ENCODE measurements around the gene PECR.

PECR gene

DNA sequence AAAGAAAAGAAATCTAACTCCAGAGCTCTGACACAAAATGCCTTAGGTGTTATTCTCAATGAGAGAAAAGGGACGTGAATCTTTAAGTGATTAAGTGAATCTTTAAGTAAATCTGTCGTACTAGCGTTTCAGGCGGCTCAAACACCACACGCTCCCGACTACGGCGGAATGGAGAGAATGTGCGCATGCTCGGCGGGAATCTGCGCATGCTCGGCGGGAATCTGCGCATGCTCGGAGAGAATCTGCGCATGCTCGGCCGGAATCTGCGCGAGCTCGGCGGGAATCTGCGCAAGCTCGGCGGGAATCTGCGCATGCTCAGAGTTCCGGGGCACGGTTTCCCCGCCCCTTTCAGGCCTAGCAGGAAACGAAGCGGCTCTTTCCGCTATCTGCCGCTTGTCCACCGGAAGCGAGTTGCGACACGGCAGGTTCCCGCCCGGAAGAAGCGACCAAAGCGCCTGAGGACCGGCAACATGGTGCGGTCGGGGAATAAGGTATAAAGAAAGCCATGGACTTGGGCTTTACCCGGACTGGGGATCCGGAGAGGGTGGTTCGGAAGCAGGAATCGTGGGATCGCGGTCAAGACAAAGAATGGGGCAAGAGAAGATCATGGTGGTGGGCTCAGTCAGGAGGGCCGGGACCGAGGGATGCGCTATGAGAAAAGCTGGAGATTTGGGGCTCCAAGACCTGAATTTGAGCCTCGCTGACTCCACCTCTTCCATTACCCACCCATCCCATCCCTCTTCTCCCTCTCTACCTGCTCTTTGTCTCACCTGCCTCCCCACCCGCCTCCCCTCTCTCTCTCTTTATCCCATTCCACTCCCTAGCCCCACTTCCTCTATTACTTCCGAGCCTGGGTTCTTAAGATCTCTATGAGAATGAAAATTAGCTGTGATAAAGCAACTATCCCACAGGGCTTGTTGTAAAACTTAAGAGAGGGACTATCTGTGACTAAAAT, 27.6 kb upstream of the PECR start, which contains the start of gene XRCC5:
XRCC5 (plus strand) TSS at position 382 of the 955 bp plus-strand sequence; CDS start at position 471, 89 bp downstream.
- H3K4me3 Mint-ChIP-seq, result peak within 1 kb of the TSS; percentile 100
- peak; percentile 98 for DNase-seq
- no peaks in the 10 kb centered on the region for H3K9me3 Mint-ChIP-seq
- H3K27ac Mint-ChIP-seq, result peak within 1 kb of the TSS; percentile 100
- TF ChIP-seq CTCF (IDR thresholded peaks at IDR 0.05), result no peak
- peaks cover 85% of the 10 kb centered on the region for H3K4me1 Mint-ChIP-seq
- peaks cover 3% of the 10 kb centered on the region for H3K27me3 Mint-ChIP-seq (ENCODE audit: low read depth, poor library complexity)
- H3K36me3 Mint-ChIP-seq (ENCODE audit: low read depth), result peaks cover 30% of the 10 kb centered on the region

DNA sequence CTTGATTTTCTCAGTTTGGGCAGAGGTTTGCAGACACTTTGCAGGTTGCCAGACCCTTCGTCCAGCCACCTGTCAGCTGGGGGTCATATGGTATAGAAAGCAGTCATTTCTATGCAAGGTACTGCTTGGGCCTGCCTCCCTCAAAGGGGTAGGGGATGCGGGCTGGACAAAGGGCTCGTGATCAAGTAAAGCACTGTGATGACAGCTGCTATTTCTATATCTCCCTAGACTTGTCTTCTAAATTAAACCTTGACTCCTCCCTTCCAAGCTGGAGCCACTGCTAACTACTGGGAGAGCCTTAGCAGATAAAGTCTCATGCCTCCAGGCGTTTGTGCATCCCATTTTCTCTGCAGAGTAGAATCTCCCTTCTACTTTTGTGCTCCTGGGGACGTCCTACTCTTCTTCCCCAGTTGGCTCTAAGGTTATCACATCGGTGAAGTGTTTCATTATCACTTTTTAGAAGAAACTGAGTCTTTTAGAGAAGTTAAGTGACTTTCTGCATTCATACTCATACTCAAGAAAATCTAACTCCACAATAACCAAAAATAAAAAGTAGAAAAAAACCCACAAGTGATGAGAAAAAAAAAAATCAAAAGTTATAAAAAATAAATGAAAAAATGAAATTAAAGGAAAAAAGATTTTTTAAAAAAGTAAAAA, 26.8 kb upstream of the PECR start:
- TF ChIP-seq CTCF (IDR thresholded peaks at IDR 0.05), result no peak
- DNase-seq, result peak; percentile 8
- Mint-ChIP-seq H3K36me3 (ENCODE audit: low read depth) (peaks cover 25% of the 10 kb centered on the region), H3K4me1 (peaks cover 77% of the 10 kb centered on the region), H3K27ac (peak overlapping the region; percentile 100), H3K9me3 (no peaks in the 10 kb centered on the region), H3K27me3 (ENCODE audit: low read depth, poor library complexity) (peaks cover 3% of the 10 kb centered on the region), H3K4me3 (peak overlapping the region; percentile 100)

DNA sequence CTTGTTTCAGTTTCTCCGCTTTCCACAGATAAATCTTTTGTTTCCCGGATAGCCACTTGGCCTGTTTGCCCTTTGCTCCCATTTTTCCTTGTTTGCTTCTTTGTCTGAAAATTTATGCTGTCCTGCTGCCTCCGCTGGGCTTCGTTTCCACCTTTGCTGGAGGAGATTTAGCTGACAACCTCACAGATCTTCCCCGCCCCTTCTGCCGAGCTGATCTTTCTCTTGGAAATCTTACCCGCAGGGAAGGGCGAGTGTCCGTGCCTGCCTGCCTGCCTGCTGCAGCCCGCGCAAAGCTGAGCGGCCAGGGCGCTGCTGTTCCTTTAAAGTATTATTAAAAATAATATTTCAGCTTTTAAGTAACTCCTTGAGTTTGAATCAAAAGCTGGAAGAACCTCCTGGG, 26.2 kb upstream of the PECR start:
- Mint-ChIP-seq H3K4me1 (peaks cover 70% of the 10 kb centered on the region), H3K27ac (peak overlapping the region; percentile 95), H3K27me3 (ENCODE audit: low read depth, poor library complexity) (peaks cover 3% of the 10 kb centered on the region), H3K36me3 (ENCODE audit: low read depth) (peaks cover 21% of the 10 kb centered on the region), H3K9me3 (no peaks in the 10 kb centered on the region), H3K4me3 (peak overlapping the region; percentile 100)
- peak; percentile 62 for DNase-seq
- no peak for TF ChIP-seq CTCF (IDR thresholded peaks at IDR 0.05)

DNA sequence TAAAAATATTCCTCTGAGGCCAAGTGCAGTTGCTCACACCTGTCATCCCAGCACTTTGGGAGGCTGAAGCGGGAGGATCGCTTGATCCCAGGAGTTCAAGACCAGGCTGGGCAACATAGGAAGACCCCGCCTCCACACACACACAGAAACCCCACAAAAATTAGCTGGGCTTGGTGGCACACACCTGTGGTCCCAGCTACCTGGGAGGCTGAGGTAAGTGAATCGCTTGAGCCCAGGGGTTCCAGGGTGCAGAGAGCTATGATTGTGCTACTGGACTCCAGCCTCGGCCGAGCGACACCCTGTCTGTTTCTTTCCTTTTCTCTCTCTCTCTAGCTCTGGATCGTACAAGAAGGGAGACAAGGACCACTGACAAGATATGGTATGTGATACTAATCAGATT, 25.7 kb upstream of the PECR start:
- Mint-ChIP-seq H3K36me3 (ENCODE audit: low read depth) (peaks cover 20% of the 10 kb centered on the region), H3K4me3 (peak overlapping the region; percentile 100), H3K27me3 (ENCODE audit: low read depth, poor library complexity) (peaks cover 3% of the 10 kb centered on the region), H3K4me1 (peaks cover 66% of the 10 kb centered on the region), H3K9me3 (no peaks in the 10 kb centered on the region), H3K27ac (peak overlapping the region; percentile 95)
- no peak for DNase-seq
- TF ChIP-seq CTCF (IDR thresholded peaks at IDR 0.05), result no peak

- Mint-ChIP-seq H3K27me3 (ENCODE audit: low read depth, poor library complexity) (peaks cover 3% of the 10 kb centered on the region), H3K4me3 (no peak overlapping the region), H3K27ac (no peak overlapping the region), H3K4me1 (peaks cover 41% of the 10 kb centered on the region), H3K9me3 (no peaks in the 10 kb centered on the region), H3K36me3 (ENCODE audit: low read depth) (peaks cover 21% of the 10 kb centered on the region)
- no peak for DNase-seq
- no peak for TF ChIP-seq CTCF (IDR thresholded peaks at IDR 0.05)
Observed at GRCh38 chr2:216104691-216105090, 23.1 kb upstream of the PECR start.
